Fibroblast of lung (primary cell): ENCODE data around the gene LRRC47. TPM values are rescaled to one million over a fixed set of nuclear protein-coding genes. Genes with fewer than 3 reads are reported as not detected.

Source experiments
- DNase-seq, 2 donors: peaks; one replicate each; pipeline versions ENCODE4 v3.0.0 to v3.0.0-alpha.2; 2010; ENCODE audit warnings: low read depth in 2 of 2
- H2AFZ ChIP-seq: 2 replicates; pipeline ENCODE4 v1.5.1; 2012; ENCODE audit warnings: low read length, control low read depth, inconsistent platforms
- H3K27ac ChIP-seq: 2 replicates; pipeline ENCODE4 v1.5.1; 2011; ENCODE audit warnings: low read length, control low read depth; ENCODE audit not compliant: insufficient read depth
- H3K27me3 ChIP-seq: 2 replicates; pipeline ENCODE4 v1.5.1; 2011; ENCODE audit warnings: mild to moderate bottlenecking, low read length; ENCODE audit not compliant: control insufficient read depth, insufficient read depth
- H3K36me3 ChIP-seq: 2 replicates; pipeline ENCODE4 v1.5.1; 2011; ENCODE audit warnings: low read length; ENCODE audit not compliant: control insufficient read depth, insufficient read depth
- H3K4me1 ChIP-seq: 2 replicates; pipeline ENCODE4 v1.5.1; 2011; ENCODE audit warnings: low read length; ENCODE audit not compliant: control insufficient read depth, insufficient read depth; ENCODE audit errors: extremely low read depth
- H3K4me2 ChIP-seq: 2 replicates; pipeline ENCODE4 v1.5.1; 2011; ENCODE audit warnings: low read length, control low read depth; ENCODE audit not compliant: insufficient read depth; ENCODE audit errors: extremely low read depth
- H3K4me3 ChIP-seq, 4 experiments: fragments of 200-600 bp in 1 of 4; sonication (generic) in 1 of 4; replicated peaks in 1 of 4; 2 replicates each; pipeline ENCODE4 v1.5.1; 2011 to 2016; ENCODE audit warnings: low read length in 4 of 4, low read depth in 3 of 4, mild to moderate bottlenecking in 3 of 4, control low read depth in 2 of 4, inconsistent platforms in 1 of 4, mixed read lengths in 1 of 4; ENCODE audit not compliant: insufficient read depth in 1 of 4; ENCODE audit errors: control extremely low read depth in 1 of 4
- H3K79me2 ChIP-seq: 2 replicates; pipeline ENCODE4 v1.5.1; 2012; ENCODE audit warnings: mild to moderate bottlenecking, low read length, inconsistent platforms; ENCODE audit not compliant: control insufficient read depth, insufficient read depth
- H3K9ac ChIP-seq: 2 replicates; pipeline ENCODE4 v1.5.1; 2011; ENCODE audit warnings: mild to moderate bottlenecking, low read length, control low read depth; ENCODE audit not compliant: insufficient read depth
- H3K9me3 ChIP-seq: 2 replicates; pipeline ENCODE4 v1.5.1; 2012; ENCODE audit warnings: low read depth, low read length; ENCODE audit not compliant: control insufficient read depth, insufficient read depth
- H4K20me1 ChIP-seq: 2 replicates; pipeline ENCODE4 v1.5.1; 2011; ENCODE audit warnings: low read length; ENCODE audit not compliant: control insufficient read depth, insufficient read depth; ENCODE audit errors: extremely low read depth
- EZH2 ChIP-seq: IDR thresholded peaks from 2 replicates; pipeline ENCODE4 v1.5.1; 2012; ENCODE audit warnings: low read length, control low read depth, mild to moderate bottlenecking; ENCODE audit errors: missing control alignments
- polyA plus RNA-seq, 2 donors: library from polyadenylated mRNA; depleted of rRNA in 1 of 2; stranded (reverse) in 1 of 2; unstranded in 1 of 2; fragments of >200 nt; gene quantifications; 2 replicates each; pipeline ENCODE4 v1.2.1, GENCODE V29; 2011 to 2012; ENCODE audit warnings: missing spikeins in 1 of 2
- total RNA-seq: library from RNA; depleted of rRNA; stranded (reverse); fragments of >200 nt; gene quantifications from 2 replicates; pipeline ENCODE4 v1.2.1, GENCODE V29; 2014
- TF ChIP-seq, protein P1 (sequence below), 2 donors: IDR thresholded peaks in 1 of 2; conservative IDR thresholded peaks in 1 of 2; 1 replicate in 1 of 2; 2 replicates in 1 of 2; pipeline ENCODE4 v1.5.1; 2011 to 2012; ENCODE audit warnings: low read length in 2 of 2, control low read depth in 1 of 2, inconsistent platforms in 1 of 2, low read depth in 1 of 2, mild to moderate bottlenecking in 1 of 2

LRRC47 gene
- total and polyA plus RNA-seq, 2 donors (not counting 1 experiment from before 2014, with no cell fraction given) = 25.1 to 28.8 TPM

DNA sequence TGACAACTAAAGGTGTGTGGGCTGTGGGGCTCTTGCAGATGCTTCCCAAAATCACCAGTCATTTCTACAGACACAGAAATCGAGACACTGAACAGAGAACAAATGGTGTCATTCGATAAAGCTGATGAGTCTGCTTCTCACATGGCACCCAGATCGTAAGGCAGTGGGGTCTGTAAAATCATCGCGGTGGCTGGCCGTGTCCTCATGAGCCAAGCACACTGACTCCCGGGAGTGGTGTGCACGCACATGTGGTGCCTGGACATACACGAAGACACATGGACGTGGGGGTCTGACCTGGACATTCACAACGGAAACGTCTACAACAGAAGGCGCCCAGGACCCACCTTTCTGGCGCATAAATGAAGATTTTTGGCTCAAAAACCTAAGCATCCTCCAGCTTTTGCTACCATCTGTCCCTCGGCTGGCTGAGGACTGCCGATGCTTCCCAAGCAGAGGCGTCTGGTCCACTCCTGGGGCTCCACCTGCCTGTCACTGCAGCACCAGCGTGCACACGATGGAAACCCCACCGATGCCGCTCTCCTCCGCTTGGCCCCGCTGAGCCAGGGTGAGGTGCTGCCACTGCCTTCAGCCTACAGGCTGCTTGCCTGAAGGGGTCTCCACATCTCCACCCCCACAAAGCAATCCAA, 16.9 kb downstream of the LRRC47 start:
- Histone ChIP-seq H3K79me2 (no peaks in the 10 kb centered on the region), H3K4me3 (no peak overlapping the region), H4K20me1 (no peaks in the 10 kb centered on the region), H3K36me3 (peaks cover 13% of the 10 kb centered on the region), H2AFZ (no peak overlapping the region), H3K27ac (no peak overlapping the region), H3K9ac (no peak overlapping the region), H3K27me3 (no peaks in the 10 kb centered on the region), H3K4me1 (peaks cover 5% of the 10 kb centered on the region), H3K4me2 (no peak overlapping the region), H3K9me3 (no peaks in the 10 kb centered on the region)
- TF ChIP-seq, protein P1, sequence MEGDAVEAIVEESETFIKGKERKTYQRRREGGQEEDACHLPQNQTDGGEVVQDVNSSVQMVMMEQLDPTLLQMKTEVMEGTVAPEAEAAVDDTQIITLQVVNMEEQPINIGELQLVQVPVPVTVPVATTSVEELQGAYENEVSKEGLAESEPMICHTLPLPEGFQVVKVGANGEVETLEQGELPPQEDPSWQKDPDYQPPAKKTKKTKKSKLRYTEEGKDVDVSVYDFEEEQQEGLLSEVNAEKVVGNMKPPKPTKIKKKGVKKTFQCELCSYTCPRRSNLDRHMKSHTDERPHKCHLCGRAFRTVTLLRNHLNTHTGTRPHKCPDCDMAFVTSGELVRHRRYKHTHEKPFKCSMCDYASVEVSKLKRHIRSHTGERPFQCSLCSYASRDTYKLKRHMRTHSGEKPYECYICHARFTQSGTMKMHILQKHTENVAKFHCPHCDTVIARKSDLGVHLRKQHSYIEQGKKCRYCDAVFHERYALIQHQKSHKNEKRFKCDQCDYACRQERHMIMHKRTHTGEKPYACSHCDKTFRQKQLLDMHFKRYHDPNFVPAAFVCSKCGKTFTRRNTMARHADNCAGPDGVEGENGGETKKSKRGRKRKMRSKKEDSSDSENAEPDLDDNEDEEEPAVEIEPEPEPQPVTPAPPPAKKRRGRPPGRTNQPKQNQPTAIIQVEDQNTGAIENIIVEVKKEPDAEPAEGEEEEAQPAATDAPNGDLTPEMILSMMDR (conservative IDR thresholded peaks at IDR 0.05 in 1 of 2, IDR thresholded peaks at IDR 0.05 in 1 of 2; ENCODE audit: low read depth in 1 of 2, low read length in 2 of 2) = no peak
- no peak for TF ChIP-seq EZH2
- DNase-seq = no peak

DNA sequence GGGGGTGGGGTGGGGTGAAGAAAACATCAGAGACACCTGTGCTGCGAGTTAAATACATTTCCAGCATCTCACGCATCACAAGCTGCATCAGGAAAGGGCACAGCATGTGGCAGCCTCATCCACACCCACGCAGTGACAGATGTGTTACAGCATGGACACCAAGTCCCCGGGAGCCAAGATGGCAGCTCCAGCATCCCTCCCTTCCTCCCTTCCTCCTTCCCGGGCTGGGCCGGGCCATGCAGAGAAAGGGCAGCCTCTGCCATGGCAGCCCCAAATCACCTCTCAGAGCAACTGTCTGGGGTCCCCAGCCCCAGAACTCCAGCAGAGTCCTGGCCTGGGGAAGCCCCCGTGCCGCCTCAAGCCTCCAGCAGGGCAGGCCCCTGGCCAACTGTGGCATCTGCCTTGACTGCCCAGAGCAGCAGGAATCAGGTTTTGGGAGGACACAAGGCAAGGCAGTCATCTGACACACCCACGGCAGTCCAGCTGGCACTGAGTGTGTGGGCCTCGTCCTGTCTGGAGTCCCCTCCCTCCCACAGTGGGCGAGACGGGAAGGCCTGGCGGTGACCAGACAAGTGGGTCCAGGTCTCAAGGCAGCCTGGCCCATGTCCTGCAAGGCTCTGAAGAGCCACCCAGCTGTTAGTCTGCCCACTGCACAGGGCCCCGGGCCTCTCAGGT, 17.6 kb downstream of the LRRC47 start:
- Histone ChIP-seq H3K27me3 (no peaks in the 10 kb centered on the region), H3K79me2 (no peaks in the 10 kb centered on the region), H3K4me3 (no peak overlapping the region), H3K9me3 (no peaks in the 10 kb centered on the region), H3K27ac (no peak overlapping the region), H3K4me2 (no peak overlapping the region), H3K9ac (no peak overlapping the region), H2AFZ (no peak overlapping the region), H3K4me1 (peaks cover 5% of the 10 kb centered on the region), H3K36me3 (peaks cover 13% of the 10 kb centered on the region), H4K20me1 (no peaks in the 10 kb centered on the region)
- TF ChIP-seq, protein P1 (conservative IDR thresholded peaks at IDR 0.05 in 1 of 2, IDR thresholded peaks at IDR 0.05 in 1 of 2; ENCODE audit: low read depth in 1 of 2, low read length in 2 of 2) = no peak
- no peak for TF ChIP-seq EZH2
- DNase-seq = no peak

DNA sequence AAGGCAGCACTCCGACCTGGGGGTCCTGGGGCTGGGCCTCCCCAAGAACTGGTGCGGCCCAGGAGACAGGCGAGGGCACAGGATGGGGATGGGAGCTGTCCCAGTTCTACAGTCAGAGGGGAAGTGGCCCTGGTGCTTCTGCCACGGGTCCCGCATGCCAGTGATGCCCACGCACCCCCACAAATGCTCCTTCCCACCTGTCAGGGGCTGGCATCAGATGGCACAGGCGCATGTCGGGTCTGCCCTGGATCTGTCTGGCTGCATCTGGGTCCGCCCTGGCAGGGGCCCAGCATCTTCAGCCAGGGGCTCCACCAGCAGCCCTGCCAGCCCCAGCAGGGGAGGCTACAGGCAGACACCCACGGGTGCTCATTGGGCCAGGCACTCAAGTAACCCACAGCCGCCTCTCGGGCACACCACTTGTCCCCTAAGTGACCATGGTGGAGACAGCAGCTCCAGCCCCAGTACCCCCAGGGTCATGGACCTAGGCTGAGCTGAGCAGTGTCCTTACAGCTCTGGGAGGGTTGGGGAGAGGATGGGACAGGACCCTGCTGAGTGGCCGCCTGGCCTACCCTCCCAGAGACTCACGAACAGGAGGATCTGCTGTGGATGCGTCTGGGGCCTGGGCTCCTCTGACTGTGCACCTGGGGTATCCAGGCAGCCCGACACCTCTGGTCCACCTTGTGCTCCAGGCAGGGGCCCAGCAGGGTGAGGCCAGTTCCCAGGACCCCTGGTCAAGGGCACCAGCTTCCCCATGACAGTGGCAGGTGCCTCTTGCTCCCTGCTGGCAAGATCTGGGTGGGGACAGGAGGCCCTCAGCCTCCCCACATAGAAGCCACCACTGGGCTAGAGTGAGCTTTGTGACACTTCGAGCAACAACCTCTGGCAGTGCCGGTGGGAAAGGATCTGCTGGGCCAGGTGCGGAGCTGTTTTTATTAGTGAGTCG, 18.4 kb downstream of the LRRC47 start:
- no peak overlapping the region for H3K4me3 ChIP-seq
- no peak overlapping the region for H3K9ac ChIP-seq
- no peaks in the 10 kb centered on the region for H3K27me3 ChIP-seq
- TF ChIP-seq, protein P1 (conservative IDR thresholded peaks at IDR 0.05 in 1 of 2, IDR thresholded peaks at IDR 0.05 in 1 of 2; ENCODE audit: low read depth in 1 of 2, low read length in 2 of 2) = no peak
- no peak for TF ChIP-seq EZH2
- H2AFZ ChIP-seq = no peak overlapping the region
- H3K9me3 ChIP-seq = no peaks in the 10 kb centered on the region
- no peaks in the 10 kb centered on the region for H4K20me1 ChIP-seq
- H3K79me2 ChIP-seq = no peaks in the 10 kb centered on the region
- H3K36me3 ChIP-seq = peaks cover 13% of the 10 kb centered on the region
- no peak for DNase-seq
- H3K4me1 ChIP-seq = peaks cover 5% of the 10 kb centered on the region
- no peak overlapping the region for H3K27ac ChIP-seq
- no peak overlapping the region for H3K4me2 ChIP-seq
